Uterus (tissue), 4 donors: ENCODE measurements around the gene ALPI. TPM values are rescaled to one million over a fixed set of nuclear protein-coding genes. Genes with fewer than 3 reads are reported as not detected.
"Not testable (repeated sequence)": the region's sequence is repeated elsewhere in the genome, so short reads cannot be mapped to it uniquely, and the experiment has no call there.

Source experiments
- DNase-seq, 2 donors: peaks; one replicate each; pipeline ENCODE4 v3.0.0-alpha.2; 2019 to 2020
- H3K27ac ChIP-seq, 2 donors: fragments of 200-600 bp; sonication (generic); 1 replicate in 1 of 2; 2 replicates in 1 of 2; pipeline ENCODE4 v1.5.1; 2016 to 2018
- H3K27me3 ChIP-seq, 2 donors: fragments of 200-600 bp; sonication (generic); one replicate each; pipeline ENCODE4 v1.5.1; 2018 to 2019; ENCODE audit warnings: control low read depth in 1 of 2
- H3K36me3 ChIP-seq, 2 donors: fragments of 200-600 bp; sonication (generic); one replicate each; pipeline ENCODE4 v1.5.1; 2019; ENCODE audit warnings: control low read depth in 1 of 2
- H3K4me1 ChIP-seq, 2 donors: fragments of 200-600 bp; sonication (generic); one replicate each; pipeline ENCODE4 v1.5.1; 2018 to 2019; ENCODE audit warnings: control low read depth in 1 of 2
- H3K4me3 ChIP-seq, 2 donors: fragments of 200-600 bp; sonication (generic); 1 replicate in 1 of 2; 2 replicates in 1 of 2; pipeline ENCODE4 v1.5.1; 2018 to 2019; ENCODE audit warnings: mild to moderate bottlenecking in 1 of 2
- H3K9me3 ChIP-seq, 2 donors: fragments of 200-600 bp; sonication (generic); one replicate each; pipeline ENCODE4 v1.5.1; 2019; ENCODE audit warnings: control low read depth in 1 of 2
- POLR2A ChIP-seq, 2 donors: fragments of 450-650 bp; IDR thresholded peaks; one replicate each; pipeline ENCODE4 v1.6.1; 2016; ENCODE audit warnings: antibody characterized with exemption in 2 of 2, mild to moderate bottlenecking in 1 of 2, moderate library complexity in 1 of 2
- intact Hi-C: fragments of 100-400 bp; cut with DNase I; formaldehyde crosslinking; loops from one replicate; pipeline ENCODE4 v1.15.1; 2023; ENCODE audit warnings: low total_unique reads
- total RNA-seq, 4 donors: library from RNA; depleted of rRNA in 3 of 4; stranded (reverse); fragments of >200 nt in 3 of 4; gene quantifications; one replicate each; pipeline versions ENCODE4 v1.1.0 to v1.2.4, GENCODE V29; 2014 to 2023
- TF ChIP-seq, protein P1 (sequence below), 4 experiments: fragments of 200-600 bp in 2 of 4; fragments of 450-650 bp in 2 of 4; sonication (generic) in 2 of 4; IDR thresholded peaks; one replicate each; pipeline ENCODE4 v1.5.1; 2016 to 2019; ENCODE audit warnings: antibody characterized with exemption in 4 of 4, mild to moderate bottlenecking in 2 of 4, moderate library complexity in 1 of 4
- donor health status: DM: yes; HTN: yes; CAD: no.

ALPI gene
- not detected for total RNA-seq

DNA sequence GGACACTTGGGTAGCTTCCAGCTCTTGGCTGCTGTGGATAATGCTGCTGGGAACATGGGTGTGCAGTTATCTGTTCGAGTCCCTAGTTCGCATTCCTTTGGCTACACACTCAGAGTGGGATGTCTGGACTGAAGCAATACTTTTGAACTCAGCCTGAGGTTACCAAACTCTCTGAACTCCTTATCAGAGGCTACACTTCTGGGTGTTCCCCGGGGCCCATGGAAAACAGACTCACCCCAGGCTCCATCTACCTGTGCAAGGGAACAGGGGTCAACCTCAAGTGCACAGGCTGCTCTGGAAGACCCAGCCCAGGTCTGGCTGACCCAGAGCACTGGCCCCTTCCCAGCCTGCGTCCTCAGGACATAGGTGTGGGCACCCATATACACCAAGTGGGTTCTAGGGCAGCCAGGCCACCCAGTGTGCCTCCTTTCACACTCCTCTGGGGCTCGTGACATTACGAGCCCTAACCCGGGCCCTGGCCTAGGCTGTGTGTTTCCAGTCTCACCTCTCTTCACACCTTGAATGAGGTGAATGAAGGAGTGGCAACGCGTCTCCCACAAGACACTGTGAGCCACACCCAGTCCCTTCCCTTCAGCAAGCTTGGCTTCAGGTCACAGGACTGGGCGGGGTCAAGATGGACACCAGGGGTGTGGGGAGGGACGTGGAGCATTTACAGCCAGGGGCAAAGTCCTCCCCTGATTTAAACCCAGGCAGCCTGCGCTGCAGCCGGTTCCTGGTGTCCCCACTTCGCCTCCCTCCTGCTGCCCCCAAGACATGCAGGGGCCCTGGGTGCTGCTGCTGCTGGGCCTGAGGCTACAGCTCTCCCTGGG is at the start of gene ALPI:
Gene ALPI, plus strand, starts transcription at position 728 of the 830 bp plus-strand sequence. Its CDS starts 47 bp downstream, at position 775.
- intact Hi-C loops: no loop called here
- DNase-seq: no peak
- TF ChIP-seq POLR2A (IDR thresholded peaks at IDR 0.05): no peak
- TF ChIP-seq, protein P1, sequence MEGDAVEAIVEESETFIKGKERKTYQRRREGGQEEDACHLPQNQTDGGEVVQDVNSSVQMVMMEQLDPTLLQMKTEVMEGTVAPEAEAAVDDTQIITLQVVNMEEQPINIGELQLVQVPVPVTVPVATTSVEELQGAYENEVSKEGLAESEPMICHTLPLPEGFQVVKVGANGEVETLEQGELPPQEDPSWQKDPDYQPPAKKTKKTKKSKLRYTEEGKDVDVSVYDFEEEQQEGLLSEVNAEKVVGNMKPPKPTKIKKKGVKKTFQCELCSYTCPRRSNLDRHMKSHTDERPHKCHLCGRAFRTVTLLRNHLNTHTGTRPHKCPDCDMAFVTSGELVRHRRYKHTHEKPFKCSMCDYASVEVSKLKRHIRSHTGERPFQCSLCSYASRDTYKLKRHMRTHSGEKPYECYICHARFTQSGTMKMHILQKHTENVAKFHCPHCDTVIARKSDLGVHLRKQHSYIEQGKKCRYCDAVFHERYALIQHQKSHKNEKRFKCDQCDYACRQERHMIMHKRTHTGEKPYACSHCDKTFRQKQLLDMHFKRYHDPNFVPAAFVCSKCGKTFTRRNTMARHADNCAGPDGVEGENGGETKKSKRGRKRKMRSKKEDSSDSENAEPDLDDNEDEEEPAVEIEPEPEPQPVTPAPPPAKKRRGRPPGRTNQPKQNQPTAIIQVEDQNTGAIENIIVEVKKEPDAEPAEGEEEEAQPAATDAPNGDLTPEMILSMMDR (IDR thresholded peaks at IDR 0.05): no peak
- Histone ChIP-seq H3K27me3 (no peaks in the 10 kb centered on the region), H3K4me3 (no peak within 1 kb of the TSS), H3K36me3 (no peaks in the 10 kb centered on the region), H3K4me1 (no peaks in the 10 kb centered on the region), H3K9me3 (no peaks in the 10 kb centered on the region), H3K27ac (no peak within 1 kb of the TSS)

DNA sequence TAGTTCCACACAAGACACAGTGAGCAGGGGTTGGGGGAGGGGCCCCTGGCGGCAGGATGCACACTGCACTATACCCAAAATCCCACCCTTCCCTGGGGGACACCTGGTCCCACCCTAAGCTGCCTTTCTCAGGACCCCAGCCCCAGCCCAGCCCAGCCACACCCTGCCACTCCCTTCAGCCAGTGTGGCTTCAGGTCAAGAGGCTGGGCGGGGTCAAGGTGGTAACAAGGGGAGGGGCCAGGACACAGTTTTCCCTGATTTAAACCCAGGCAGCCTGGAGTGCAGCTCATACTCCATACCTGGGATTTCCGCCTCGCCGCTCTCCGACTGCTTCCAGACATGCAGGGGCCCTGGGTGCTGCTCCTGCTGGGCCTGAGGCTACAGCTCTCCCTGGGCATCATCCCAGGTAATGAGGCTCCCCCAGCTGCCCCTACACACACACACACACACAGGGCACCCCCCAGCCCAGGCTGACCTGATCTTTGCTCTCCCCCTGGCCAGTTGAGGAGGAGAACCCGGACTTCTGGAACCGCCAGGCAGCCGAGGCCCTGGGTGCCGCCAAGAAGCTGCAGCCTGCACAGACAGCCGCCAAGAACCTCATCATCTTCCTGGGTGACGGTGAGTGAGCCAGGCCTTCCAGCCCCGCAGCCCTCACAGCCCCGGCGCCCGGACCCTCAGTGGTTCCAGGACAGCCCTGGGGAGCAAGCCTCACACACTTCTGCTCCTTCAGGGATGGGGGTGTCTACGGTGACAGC is 49.2 kb upstream of the ALPI start, which contains the start of gene ALPG:
Gene ALPG, plus strand, starts transcription at position 289 of the 755 bp plus-strand sequence. Its CDS starts 51 bp downstream, at position 340.
- intact Hi-C loops: no loop called here
- no peaks in the 10 kb centered on the region for H3K27me3 ChIP-seq

GRCh38 chr2:232407428-232408150 is 48.4 kb upstream of the ALPI start:
- intact Hi-C loops, H3K9me3 ChIP-seq, H3K27ac ChIP-seq, H3K36me3 ChIP-seq, H3K4me3 ChIP-seq, H3K27me3 ChIP-seq, DNase-seq, H3K4me1 ChIP-seq: not testable (repeated sequence)

More for the DNA sequence above, 49.2 kb upstream of the ALPI start, which contains the start of gene ALPG:
- H3K27ac ChIP-seq: no peak within 1 kb of the TSS
- no peaks in the 10 kb centered on the region for H3K4me1 ChIP-seq
- TF ChIP-seq, protein P1 (IDR thresholded peaks at IDR 0.05): no peak
- no peak for TF ChIP-seq POLR2A (IDR thresholded peaks at IDR 0.05)
- H3K4me3 ChIP-seq: no peak within 1 kb of the TSS
- no peaks in the 10 kb centered on the region for H3K9me3 ChIP-seq
- DNase-seq: no peak
- H3K36me3 ChIP-seq: no peaks in the 10 kb centered on the region

DNA sequence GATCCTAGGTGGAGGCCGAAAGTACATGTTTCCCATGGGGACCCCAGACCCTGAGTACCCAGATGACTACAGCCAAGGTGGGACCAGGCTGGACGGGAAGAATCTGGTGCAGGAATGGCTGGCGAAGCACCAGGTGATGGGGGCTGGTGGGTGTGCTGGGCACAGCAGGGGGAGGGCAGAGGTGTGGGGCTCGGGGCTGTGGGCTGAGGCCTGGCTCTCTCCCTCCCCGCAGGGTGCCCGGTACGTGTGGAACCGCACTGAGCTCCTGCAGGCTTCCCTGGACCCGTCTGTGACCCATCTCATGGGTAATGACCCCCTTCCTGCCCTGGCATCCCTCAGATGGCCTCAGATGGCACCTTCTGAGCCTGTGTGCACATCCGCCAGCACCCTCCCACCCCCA is 47.7 kb upstream of the ALPI start:
- H3K4me1 ChIP-seq, intact Hi-C loops, H3K27ac ChIP-seq, H3K36me3 ChIP-seq, DNase-seq, H3K27me3 ChIP-seq, H3K9me3 ChIP-seq, H3K4me3 ChIP-seq: not testable (repeated sequence)

- intact Hi-C loops, H3K27ac ChIP-seq, H3K9me3 ChIP-seq, H3K4me3 ChIP-seq, H3K36me3 ChIP-seq, H3K4me1 ChIP-seq, H3K27me3 ChIP-seq, DNase-seq: not testable (repeated sequence)
Measured at GRCh38 chr2:232409617-232410016, 46.3 kb upstream of the ALPI start.

DNA sequence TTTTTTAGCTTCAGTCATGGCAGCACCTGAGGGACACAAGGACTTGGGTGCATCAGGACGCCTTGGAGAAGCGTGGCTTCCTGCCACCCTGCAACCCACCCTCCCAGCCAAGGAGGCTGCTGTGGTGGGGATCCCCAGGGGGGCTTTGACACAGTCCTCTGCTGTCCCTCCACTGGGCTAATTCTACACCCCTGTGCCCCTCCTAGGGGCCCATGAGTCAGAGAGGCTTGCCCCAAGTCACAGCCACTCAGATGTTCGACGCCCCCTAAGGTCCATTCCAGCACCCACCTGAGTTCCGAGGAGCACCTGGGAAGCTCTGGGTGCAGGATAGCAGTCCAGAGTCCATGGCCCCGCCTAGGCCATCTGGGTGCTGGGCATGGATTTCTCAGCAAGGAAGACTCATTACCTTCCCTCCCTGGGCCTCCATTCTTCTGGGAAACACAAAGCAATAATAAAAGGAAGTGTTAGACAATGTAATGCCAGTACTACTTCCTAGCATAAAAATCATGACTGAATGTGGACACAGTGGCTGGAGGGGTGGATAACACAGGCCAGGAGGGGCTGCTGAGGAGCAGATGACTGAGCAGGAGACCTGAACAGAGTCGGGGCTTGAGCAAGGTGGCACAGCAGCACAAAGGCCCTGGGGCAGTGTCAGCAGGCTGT is 45.6 kb upstream of the ALPI start:
- DNase-seq: no peak
- TF ChIP-seq POLR2A (IDR thresholded peaks at IDR 0.05): no peak
- TF ChIP-seq, protein P1 (IDR thresholded peaks at IDR 0.05): no peak
- Histone ChIP-seq H3K27me3 (no peaks in the 10 kb centered on the region), H3K27ac (no peak overlapping the region), H3K36me3 (no peaks in the 10 kb centered on the region), H3K4me1 (no peaks in the 10 kb centered on the region), H3K9me3 (no peaks in the 10 kb centered on the region), H3K4me3 (no peak overlapping the region)
- intact Hi-C loops: no loop called here
